ENCODE data around the gene ATP2B2.

The ATP2B2 gene

GRCh38 chr3:10278501-10278900 is 226.9 kb downstream of the ATP2B2 start:
- no peak for ATAC-seq
- TF ChIP-seq CREB5 (CRISPR knock-in tag; IDR thresholded peaks at IDR 0.05; ENCODE audit: low read depth) (no peak), SNAI2 (CRISPR knock-in tag; IDR thresholded peaks at IDR 0.05) (no peak), TCF4 (CRISPR knock-in tag; IDR thresholded peaks at IDR 0.05; ENCODE audit: borderline replicate concordance) (no peak), CSRNP3 (CRISPR knock-in tag; IDR thresholded peaks at IDR 0.05) (no peak), ZC3H10 (CRISPR knock-in tag; IDR thresholded peaks at IDR 0.05) (no peak), ZFP3 (CRISPR knock-in tag; IDR thresholded peaks at IDR 0.05) (no peak), GLIS3 (CRISPR knock-in tag; IDR thresholded peaks at IDR 0.05) (no peak), ESRRG (CRISPR knock-in tag; IDR thresholded peaks at IDR 0.05) (no peak), ZNF8 (CRISPR knock-in tag; IDR thresholded peaks at IDR 0.05) (no peak), CSDC2 (CRISPR knock-in tag; IDR thresholded peaks at IDR 0.05) (no peak), RARB (CRISPR knock-in tag; IDR thresholded peaks at IDR 0.05) (no peak), TSHZ2 (CRISPR knock-in tag; IDR thresholded peaks at IDR 0.05) (no peak), TOX (CRISPR knock-in tag; IDR thresholded peaks at IDR 0.05; ENCODE audit: borderline replicate concordance) (no peak), ZNF565 (CRISPR knock-in tag; conservative IDR thresholded peaks at IDR 0.05; ENCODE audit: low read depth) (no peak)

GRCh38 chr3:10277115-10277625 is 228.2 kb downstream of the ATP2B2 start:
- TF ChIP-seq TCF4 (CRISPR knock-in tag; IDR thresholded peaks at IDR 0.05; ENCODE audit: borderline replicate concordance) = no peak
- no peak for TF ChIP-seq ZNF8 (CRISPR knock-in tag; IDR thresholded peaks at IDR 0.05)
- no peak for TF ChIP-seq ESRRG (CRISPR knock-in tag; IDR thresholded peaks at IDR 0.05)
- TF ChIP-seq TSHZ2 (CRISPR knock-in tag; IDR thresholded peaks at IDR 0.05) = no peak
- TF ChIP-seq PPARA (CRISPR knock-in tag; IDR thresholded peaks at IDR 0.05; ENCODE audit: borderline replicate concordance) = no peak
- no peak for TF ChIP-seq ZFP30 (CRISPR knock-in tag; IDR thresholded peaks at IDR 0.05)
- no peak for TF ChIP-seq CSDC2 (CRISPR knock-in tag; IDR thresholded peaks at IDR 0.05)
- TF ChIP-seq BACH2 (CRISPR knock-in tag; IDR thresholded peaks at IDR 0.05; ENCODE audit: borderline replicate concordance) = no peak
- TF ChIP-seq ZNF565 (CRISPR knock-in tag; conservative IDR thresholded peaks at IDR 0.05; ENCODE audit: low read depth) = no peak
- TF ChIP-seq ZC3H10 (CRISPR knock-in tag; IDR thresholded peaks at IDR 0.05) = no peak
- TF ChIP-seq SNAI2 (CRISPR knock-in tag; IDR thresholded peaks at IDR 0.05) = no peak
- no peak for TF ChIP-seq ISL1 (CRISPR knock-in tag; IDR thresholded peaks at IDR 0.05)
- no peak for TF ChIP-seq OSR1 (CRISPR knock-in tag; IDR thresholded peaks at IDR 0.05)
- no peak for TF ChIP-seq TOX (CRISPR knock-in tag; IDR thresholded peaks at IDR 0.05; ENCODE audit: borderline replicate concordance)
- no peak for TF ChIP-seq RARB (CRISPR knock-in tag; IDR thresholded peaks at IDR 0.05)
- TF ChIP-seq PATZ1 (CRISPR knock-in tag; IDR thresholded peaks at IDR 0.05; ENCODE audit: borderline replicate concordance) = no peak
- no peak for TF ChIP-seq CSRNP3 (CRISPR knock-in tag; IDR thresholded peaks at IDR 0.05)
- TF ChIP-seq POU6F1 (CRISPR knock-in tag; IDR thresholded peaks at IDR 0.05; ENCODE audit: borderline replicate concordance, low read depth) = no peak
- no peak for TF ChIP-seq ARNTL (CRISPR knock-in tag; IDR thresholded peaks at IDR 0.05; ENCODE audit: borderline replicate concordance, low read depth)
- TF ChIP-seq CREB5 (CRISPR knock-in tag; IDR thresholded peaks at IDR 0.05; ENCODE audit: low read depth) = no peak
- ATAC-seq = no peak

Measured in SK-N-SH treated with all-trans-retinoic acid at 6 μM for 48 hours (cell line).